Calu3 (cell line): ENCODE measurements around the gene GSTO1. TPM values are rescaled to one million over a fixed set of nuclear protein-coding genes. Genes with fewer than 3 reads are reported as not detected.

Experiments
- BruUV-seq: library from RNA; stranded (reverse); fragments of 400-500 nt; replicated peaks from 2 replicates; lab custom pipeline; 2021; lab: Mats Ljungman, UMichigan
- CTCF ChIA-PET: fragments of 300-600 bp; sonication (Branson Sonifier 250); formaldehyde crosslinking; loops from one replicate; lab custom pipeline; 2022; ENCODE audit warnings: antibody characterized with exemption; lab: Charles Lee
- DNase-seq: peaks from one replicate; pipeline ENCODE4 v3.0.0; 2022
- H3K27ac Mint-ChIP-seq: one replicate; pipeline ENCODE4 v1.8.0; 2022; ENCODE audit warnings: mixed read lengths; ENCODE audit not compliant: unreplicated experiment
- H3K27me3 Mint-ChIP-seq: one replicate; pipeline ENCODE4 v1.8.0; 2022; ENCODE audit warnings: mixed read lengths; ENCODE audit not compliant: unreplicated experiment
- H3K36me3 Mint-ChIP-seq: one replicate; pipeline ENCODE4 v1.8.0; 2022; ENCODE audit warnings: mild to moderate bottlenecking, moderate library complexity, mixed read lengths; ENCODE audit not compliant: insufficient read depth, unreplicated experiment
- H3K4me1 Mint-ChIP-seq: one replicate; pipeline ENCODE4 v1.8.0; 2022; ENCODE audit warnings: mild to moderate bottlenecking, low read depth, mixed read lengths; ENCODE audit not compliant: unreplicated experiment
- H3K4me3 Mint-ChIP-seq: one replicate; pipeline ENCODE4 v1.8.0; 2022; ENCODE audit warnings: mild to moderate bottlenecking, low read depth, moderate library complexity, mixed read lengths; ENCODE audit not compliant: unreplicated experiment
- H3K9me3 Mint-ChIP-seq: one replicate; pipeline ENCODE4 v1.8.0; 2022; ENCODE audit warnings: low read depth, mixed read lengths; ENCODE audit not compliant: unreplicated experiment
- intact Hi-C: fragments of 100-400 bp; cut with micrococcal nuclease; formaldehyde crosslinking; loops from one replicate; pipeline ENCODE4 v1.10.0; 2022; ENCODE audit not compliant: unreplicated experiment
- total RNA-seq: library from RNA; stranded (reverse); gene quantifications from 2 replicates; pipeline ENCODE4 v1.2.3, GENCODE V29; 2022
- TF ChIP-seq, protein P1 (sequence below): fragments of 200-600 bp; IDR thresholded peaks from one replicate; pipeline ENCODE4 v1.8.0; 2022; ENCODE audit warnings: antibody characterized with exemption; ENCODE audit not compliant: unreplicated experiment

GSTO1 gene
- total RNA-seq, 1 experiment from 2014 or later, result 61.5 TPM

DNA sequence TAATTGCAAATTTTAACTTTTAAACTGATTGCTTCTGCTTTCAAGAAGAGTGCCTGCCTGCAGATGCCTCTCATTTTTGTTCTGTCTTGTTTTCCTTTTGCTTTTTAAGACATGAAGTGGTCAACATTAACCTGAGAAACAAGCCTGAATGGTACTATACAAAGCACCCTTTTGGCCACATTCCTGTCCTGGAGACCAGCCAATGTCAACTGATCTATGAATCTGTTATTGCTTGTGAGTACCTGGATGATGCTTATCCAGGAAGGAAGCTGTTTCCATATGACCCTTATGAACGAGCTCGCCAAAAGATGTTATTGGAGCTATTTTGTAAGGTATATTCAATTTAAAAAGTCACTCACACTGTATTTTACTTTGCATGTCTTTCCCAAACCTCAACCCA is 23.1 kb downstream of the GSTO1 start:
- no TSS peak for BruUV-seq
- intact Hi-C loops, result no loop called here
- no peaks in the 10 kb centered on the region for H3K27me3 Mint-ChIP-seq
- H3K4me1 Mint-ChIP-seq, result peaks cover 5% of the 10 kb centered on the region
- DNase-seq, result no peak
- CTCF ChIA-PET, result no interaction called here
- no peak overlapping the region for H3K4me3 Mint-ChIP-seq
- TF ChIP-seq, protein P1, sequence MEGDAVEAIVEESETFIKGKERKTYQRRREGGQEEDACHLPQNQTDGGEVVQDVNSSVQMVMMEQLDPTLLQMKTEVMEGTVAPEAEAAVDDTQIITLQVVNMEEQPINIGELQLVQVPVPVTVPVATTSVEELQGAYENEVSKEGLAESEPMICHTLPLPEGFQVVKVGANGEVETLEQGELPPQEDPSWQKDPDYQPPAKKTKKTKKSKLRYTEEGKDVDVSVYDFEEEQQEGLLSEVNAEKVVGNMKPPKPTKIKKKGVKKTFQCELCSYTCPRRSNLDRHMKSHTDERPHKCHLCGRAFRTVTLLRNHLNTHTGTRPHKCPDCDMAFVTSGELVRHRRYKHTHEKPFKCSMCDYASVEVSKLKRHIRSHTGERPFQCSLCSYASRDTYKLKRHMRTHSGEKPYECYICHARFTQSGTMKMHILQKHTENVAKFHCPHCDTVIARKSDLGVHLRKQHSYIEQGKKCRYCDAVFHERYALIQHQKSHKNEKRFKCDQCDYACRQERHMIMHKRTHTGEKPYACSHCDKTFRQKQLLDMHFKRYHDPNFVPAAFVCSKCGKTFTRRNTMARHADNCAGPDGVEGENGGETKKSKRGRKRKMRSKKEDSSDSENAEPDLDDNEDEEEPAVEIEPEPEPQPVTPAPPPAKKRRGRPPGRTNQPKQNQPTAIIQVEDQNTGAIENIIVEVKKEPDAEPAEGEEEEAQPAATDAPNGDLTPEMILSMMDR, result no peak
- H3K27ac Mint-ChIP-seq, result no peak overlapping the region
- no peaks in the 10 kb centered on the region for H3K9me3 Mint-ChIP-seq
- peaks cover 23% of the 10 kb centered on the region for H3K36me3 Mint-ChIP-seq

DNA sequence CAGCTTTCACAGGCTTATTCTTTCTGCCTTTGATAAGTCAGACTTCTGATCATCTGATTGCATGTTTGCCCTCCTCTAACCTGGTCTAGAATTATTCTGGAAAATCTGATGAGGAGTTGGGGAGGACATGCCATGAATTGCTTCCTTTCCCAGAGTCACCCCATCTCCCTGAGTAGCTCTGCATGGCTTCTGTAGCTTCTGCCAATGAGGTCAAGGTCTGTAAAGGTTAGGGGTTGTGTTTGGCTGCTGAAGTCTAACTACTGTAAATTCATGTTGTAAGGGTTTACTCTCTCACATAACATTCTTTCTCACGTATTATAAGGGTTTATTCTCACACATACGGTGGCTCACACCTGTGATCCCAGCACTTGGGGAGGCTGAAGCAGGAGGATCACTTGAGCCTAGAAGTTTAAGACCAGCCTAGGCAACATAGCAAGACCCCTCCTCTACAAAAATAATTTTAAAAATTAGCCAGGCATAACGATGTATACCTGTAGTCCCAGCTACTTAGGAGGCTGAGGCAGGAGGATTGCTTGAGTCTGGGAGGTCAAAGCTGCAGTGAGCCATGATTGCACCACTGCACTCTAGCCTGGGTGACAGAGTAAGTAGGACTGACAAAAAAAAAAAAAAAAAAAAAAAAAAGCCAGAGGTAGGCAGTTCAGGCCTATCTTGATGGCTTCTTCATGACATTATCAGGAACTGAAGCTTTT is 25.0 kb downstream of the GSTO1 start:
- H3K27ac Mint-ChIP-seq, result no peak overlapping the region
- peaks cover 5% of the 10 kb centered on the region for H3K4me1 Mint-ChIP-seq
- TF ChIP-seq, protein P1, result no peak
- DNase-seq, result no peak
- BruUV-seq, result no TSS peak
- CTCF ChIA-PET, result no interaction called here
- no peaks in the 10 kb centered on the region for H3K9me3 Mint-ChIP-seq
- H3K4me3 Mint-ChIP-seq, result no peak overlapping the region
- H3K36me3 Mint-ChIP-seq, result peaks cover 20% of the 10 kb centered on the region
- intact Hi-C loops, result no loop called here
- no peaks in the 10 kb centered on the region for H3K27me3 Mint-ChIP-seq

DNA sequence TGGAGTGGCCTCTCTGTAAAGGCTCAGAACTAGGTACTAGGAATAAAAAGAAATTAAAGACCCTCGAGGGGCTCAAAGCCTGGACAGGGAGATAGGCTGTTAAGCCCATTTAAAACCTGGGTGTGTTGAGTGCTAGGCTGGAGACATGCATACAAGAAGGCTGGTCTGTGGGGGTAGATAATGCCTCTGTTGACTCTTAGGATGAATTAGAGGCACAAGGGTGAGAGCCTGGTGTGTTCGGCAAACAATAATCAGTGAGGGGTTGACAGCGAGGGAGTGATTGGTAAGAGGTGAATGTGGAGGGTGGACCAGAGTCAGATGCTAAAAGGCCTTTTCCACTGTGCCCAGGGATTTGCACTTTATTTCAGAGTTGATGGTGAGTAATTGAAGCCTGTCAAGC is 27.0 kb downstream of the GSTO1 start:
- intact Hi-C loops, result no loop called here
- TF ChIP-seq, protein P1, result no peak
- Mint-ChIP-seq H3K27me3 (no peaks in the 10 kb centered on the region), H3K9me3 (no peaks in the 10 kb centered on the region), H3K27ac (no peak overlapping the region), H3K4me1 (peaks cover 5% of the 10 kb centered on the region), H3K36me3 (peaks cover 9% of the 10 kb centered on the region), H3K4me3 (no peak overlapping the region)
- no TSS peak for BruUV-seq
- CTCF ChIA-PET, result no interaction called here
- DNase-seq, result no peak

- Mint-ChIP-seq H3K27ac (no peak overlapping the region), H3K4me1 (no peaks in the 10 kb centered on the region), H3K4me3 (no peak overlapping the region), H3K27me3 (no peaks in the 10 kb centered on the region), H3K36me3 (peaks cover 9% of the 10 kb centered on the region), H3K9me3 (no peaks in the 10 kb centered on the region)
- no peak for DNase-seq
- TF ChIP-seq, protein P1, result no peak
- no TSS peak for BruUV-seq
- CTCF ChIA-PET, result no interaction called here
- intact Hi-C loops, result no loop called here
These were observed 30.2 kb downstream of the GSTO1 start for GRCh38 chr10:104284846-104285245.
